Body of pancreas (tissue), 4 donors: ENCODE results near the gene STX3. TPM values are rescaled to one million over a fixed set of nuclear protein-coding genes. Genes with fewer than 3 reads are reported as not detected.

Source experiments
- ATAC-seq: fragments of 150-250 bp; one replicate; pipeline ENCODE4 v1.9.1; 2016
- DNase-seq, 4 donors: peaks; one replicate each; pipeline ENCODE4 v3.0.0-alpha.2; 2019
- H3K27ac ChIP-seq, 4 donors: fragments of 200-600 bp; sonication (generic); 1 replicate in 3 of 4; 2 replicates in 1 of 4; pipeline versions ENCODE4 v1.5.1 to v1.6.1; 2016 to 2019; ENCODE audit warnings: mild to moderate bottlenecking in 1 of 4, mixed read lengths in 1 of 4, moderate library complexity in 1 of 4
- H3K27me3 ChIP-seq, 2 donors: fragments of 200-600 bp; sonication (generic); one replicate each; pipeline ENCODE4 v1.6.0; 2016; ENCODE audit warnings: mild to moderate bottlenecking in 1 of 2
- H3K36me3 ChIP-seq, 2 donors: fragments of 200-600 bp; sonication (generic); replicated peaks in 1 of 2; 2 replicates each; pipeline ENCODE4 v1.5.1; 2016; ENCODE audit warnings: low read depth in 2 of 2; ENCODE audit not compliant: insufficient read depth in 1 of 2
- H3K4me1 ChIP-seq: fragments of 200-600 bp; sonication (generic); one replicate; pipeline ENCODE4 v1.6.0; 2016
- H3K4me3 ChIP-seq, 2 donors: fragments of 200-600 bp; sonication (generic); 1 replicate in 1 of 2; 2 replicates in 1 of 2; pipeline ENCODE4 v1.5.1; 2016 to 2019
- H3K9me3 ChIP-seq, 3 donors: fragments of 200-600 bp; sonication (generic); 1 replicate in 2 of 3; 2 replicates in 1 of 3; pipeline ENCODE4 v1.5.1; 2016
- CTCF ChIP-seq, 7 experiments: fragments of 450-650 bp in 4 of 7; fragments of 200-600 bp in 3 of 7; sonication (generic) in 3 of 7; IDR thresholded peaks; one replicate each; pipeline ENCODE4 v1.5.1; 2016 to 2019; ENCODE audit warnings: antibody characterized with exemption in 7 of 7
- POLR2A ChIP-seq, 3 donors: fragments of 450-650 bp; IDR thresholded peaks; one replicate each; pipeline ENCODE4 v1.6.1; 2016; ENCODE audit warnings: antibody characterized with exemption in 3 of 3, mild to moderate bottlenecking in 2 of 3
- WGBS, 2 donors: methylation state at CpG; one replicate each; pipeline ENCODE4 v1.1.5; 2017; 5-methylcytosine and 5-hydroxymethylcytosine counted together
- intact Hi-C: fragments of 100-400 bp; cut with DNase I; formaldehyde crosslinking; loops from one replicate; pipeline ENCODE4 v1.15.1; 2023
- total RNA-seq, 2 donors: library from RNA; depleted of rRNA; stranded (reverse); fragments of >200 nt; gene quantifications; one replicate each; pipeline ENCODE4 v1.1.0, GENCODE V29; 2016

The STX3 gene
- total RNA-seq, 2 donors from 2014 or later: 31.6 to 56.7 TPM

GRCh38 chr11:59773083-59773440 is 17.9 kb downstream of the STX3 start:
- no peaks in the 10 kb centered on the region for H3K27me3 ChIP-seq
- peaks cover 41% of the 10 kb centered on the region for H3K4me1 ChIP-seq
- TF ChIP-seq CTCF (IDR thresholded peaks at IDR 0.05): no peak
- TF ChIP-seq POLR2A (IDR thresholded peaks at IDR 0.05): no peak
- H3K27ac ChIP-seq: no peak overlapping the region
- no peaks in the 10 kb centered on the region for H3K9me3 ChIP-seq
- intact Hi-C loops: no loop called here
- ATAC-seq: no peak
- DNase-seq: no peak
- 82 to 92% methylated on average over 5 of the region's 5 CpGs for WGBS, 2 donors
- H3K4me3 ChIP-seq: no peak overlapping the region
- peaks cover 0 to 6% of the 10 kb centered on the region in 2 donors for H3K36me3 ChIP-seq

DNA sequence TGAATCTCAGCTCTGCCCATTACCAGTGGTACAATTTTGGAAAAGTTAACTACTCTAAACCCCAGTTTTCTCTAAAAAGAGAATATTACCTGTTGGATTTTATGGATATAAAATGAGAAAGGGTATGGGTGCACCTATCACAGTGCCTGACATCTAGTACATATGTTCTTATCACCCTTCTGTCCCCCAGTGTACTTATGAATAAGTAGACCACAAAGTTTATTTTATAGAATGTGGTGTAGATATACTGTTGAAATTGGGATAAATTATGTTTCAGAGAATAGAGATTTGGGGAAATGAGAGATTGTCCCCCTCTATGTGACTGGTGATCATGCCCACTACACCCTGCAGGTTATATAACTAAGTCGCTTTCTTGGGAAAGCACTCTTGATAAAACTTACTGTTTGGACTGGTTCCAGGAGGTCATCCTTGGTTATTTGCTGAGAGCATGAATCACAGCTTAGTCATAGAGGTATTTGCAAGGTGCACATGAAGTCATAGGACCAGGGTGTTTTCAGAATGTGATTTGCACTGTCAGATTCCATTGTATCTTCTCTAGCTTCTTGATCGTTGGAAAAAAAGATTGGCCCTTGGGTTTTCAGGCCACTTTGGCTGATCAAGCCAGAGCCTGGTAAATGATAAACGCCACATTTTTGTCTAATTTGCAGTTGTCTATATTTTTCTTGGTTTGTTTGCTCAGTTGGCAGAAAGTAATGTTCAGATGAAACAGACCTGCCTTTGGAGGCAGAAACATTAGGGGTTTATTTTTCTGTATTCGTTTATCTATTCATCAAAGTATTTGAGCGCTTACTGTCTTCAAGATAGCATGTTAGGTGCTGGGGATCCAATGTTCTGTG is 21.3 kb downstream of the STX3 start:
- ATAC-seq: peak; percentile 68

DNA sequence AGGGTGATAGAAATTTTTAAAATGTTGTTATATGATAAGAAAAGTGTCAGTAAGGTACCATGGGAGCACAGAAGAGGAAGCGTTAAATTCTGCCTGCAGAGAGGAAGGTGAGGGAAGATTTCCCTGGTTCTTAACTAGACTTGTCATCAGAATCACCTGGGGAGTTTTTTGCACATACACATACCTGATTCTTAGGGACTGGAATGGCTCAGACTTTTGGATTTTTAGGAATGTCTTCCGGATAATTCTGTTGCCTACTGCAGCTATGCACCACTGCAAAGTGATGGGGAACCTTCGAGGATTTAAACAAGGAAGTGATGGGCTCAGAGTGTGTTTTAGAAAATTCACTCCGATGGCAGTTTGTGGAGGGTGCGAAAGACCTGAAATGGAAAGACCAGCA is 21.9 kb downstream of the STX3 start:
- H3K36me3 ChIP-seq: peaks cover 0 to 6% of the 10 kb centered on the region in 2 donors
- ATAC-seq (peak; percentile 55), DNase-seq (no peak)
- H3K9me3 ChIP-seq: no peaks in the 10 kb centered on the region
- no peaks in the 10 kb centered on the region for H3K27me3 ChIP-seq
- WGBS, 2 donors: 66 to 72% methylated on average over 5 of the region's 5 CpGs
- H3K4me3 ChIP-seq: no peak overlapping the region
- peaks cover 39% of the 10 kb centered on the region for H3K4me1 ChIP-seq
- intact Hi-C loops: no loop called here
- peak overlapping the region in 3 of 4 donors; percentile 56 to 76 (median 67) for H3K27ac ChIP-seq
- no peak for TF ChIP-seq POLR2A (IDR thresholded peaks at IDR 0.05)
- no peak for TF ChIP-seq CTCF (IDR thresholded peaks at IDR 0.05)

More for the DNA sequence above, 21.3 kb downstream of the STX3 start:
- peak in 2 of 4 donors; percentile 31 to 40 for DNase-seq
- H3K4me1 ChIP-seq: peaks cover 45% of the 10 kb centered on the region
- peaks cover 0 to 6% of the 10 kb centered on the region in 2 donors for H3K36me3 ChIP-seq
- TF ChIP-seq POLR2A (IDR thresholded peaks at IDR 0.05) (no peak), CTCF (IDR thresholded peaks at IDR 0.05) (no peak)
- H3K27ac ChIP-seq: peak overlapping the region in 3 of 4 donors; percentile 56 to 76 (median 67)
- intact Hi-C loops: no loop called here
- no peaks in the 10 kb centered on the region for H3K27me3 ChIP-seq
- WGBS, 2 donors: 37 to 46% methylated on average over 5 of the region's 5 CpGs
- no peaks in the 10 kb centered on the region for H3K9me3 ChIP-seq
- no peak overlapping the region for H3K4me3 ChIP-seq

- intact Hi-C loops: no loop called here
- Histone ChIP-seq H3K4me3 (no peak overlapping the region), H3K9me3 (no peaks in the 10 kb centered on the region), H3K36me3 (peaks cover 0 to 6% of the 10 kb centered on the region in 2 donors), H3K27me3 (no peaks in the 10 kb centered on the region), H3K4me1 (peaks cover 32% of the 10 kb centered on the region), H3K27ac (peak overlapping the region; percentile 40 to 76 (median 62))
- ATAC-seq (peak; percentile 68), DNase-seq (peak in 3 of 4 donors; percentile 23 to 54 (median 52))
- no peak for TF ChIP-seq POLR2A (IDR thresholded peaks at IDR 0.05)
- no peak for TF ChIP-seq CTCF (IDR thresholded peaks at IDR 0.05)
- 30 to 44% methylated on average over 2 of the region's 2 CpGs for WGBS, 2 donors
Measured at GRCh38 chr11:59778122-59778521, 22.9 kb downstream of the STX3 start.
